ENCODE results near the gene CHRNG. TPM values are rescaled to one million over a fixed set of nuclear protein-coding genes. Genes with fewer than 3 reads are reported as not detected.
"Not testable (repeated sequence)": the region's sequence is repeated elsewhere in the genome, so short reads cannot be mapped to it uniquely, and the experiment has no call there.

The CHRNG gene
- total RNA-seq, 1 experiment from 2014 or later: 5.5 TPM

- no peak for DNase-seq (ENCODE audit: low read depth)
Measured at GRCh38 chr2:232543928-232544631, 4.6 kb downstream of the CHRNG start.

GRCh38 chr2:232544674-232545073 is 5.2 kb downstream of the CHRNG start:
- no peak for DNase-seq (ENCODE audit: low read depth)

- DNase-seq (ENCODE audit: low read depth): peak; percentile 26
Measured at GRCh38 chr2:232545511-232546375, 6.3 kb downstream of the CHRNG start.

GRCh38 chr2:232547991-232548390 is 8.5 kb downstream of the CHRNG start:
- DNase-seq (ENCODE audit: low read depth): no peak

- DNase-seq (ENCODE audit: low read depth): peak; percentile 15
Measured at GRCh38 chr2:232549655-232550353, 10.3 kb downstream of the CHRNG start.

GRCh38 chr2:232550354-232551249 is 11.1 kb downstream of the CHRNG start, which contains the start of the genes EIF4E2 and TIGD1:
TSS of gene EIF4E2 (plus strand) at chr2:232550689. CDS start at chr2:232550725, 36 bp downstream.
TSS of gene TIGD1 (minus strand) at chr2:232550557. CDS start at chr2:232549882, 675 bp downstream.
- peak; percentile 93 for DNase-seq (ENCODE audit: low read depth)

GRCh38 chr2:232551250-232551638 is 11.8 kb downstream of the CHRNG start:
- DNase-seq (ENCODE audit: low read depth): no peak

GRCh38 chr2:232551776-232552175 is 12.3 kb downstream of the CHRNG start:
- DNase-seq (ENCODE audit: low read depth): no peak

- no peak for DNase-seq (ENCODE audit: low read depth)
Measured at GRCh38 chr2:232556426-232556825, 16.9 kb downstream of the CHRNG start.

- no peak for DNase-seq (ENCODE audit: low read depth)
Measured at GRCh38 chr2:232562515-232563151, 23.1 kb downstream of the CHRNG start.

GRCh38 chr2:232563580-232563979 is 24.1 kb downstream of the CHRNG start:
- DNase-seq (ENCODE audit: low read depth): no peak

- DNase-seq (ENCODE audit: low read depth): peak; percentile 35
Measured at GRCh38 chr2:232567721-232568120, 28.2 kb downstream of the CHRNG start.

- peak; percentile 95 for DNase-seq (ENCODE audit: low read depth)
Measured at GRCh38 chr2:232568161-232568560, 28.7 kb downstream of the CHRNG start.

- no peak for DNase-seq (ENCODE audit: low read depth)
Measured at GRCh38 chr2:232569541-232569940, 30.0 kb downstream of the CHRNG start.

- DNase-seq (ENCODE audit: low read depth): not testable (repeated sequence)
Measured at GRCh38 chr2:232570481-232570880, 31.0 kb downstream of the CHRNG start.

GRCh38 chr2:232571026-232571474 is 31.6 kb downstream of the CHRNG start:
- DNase-seq (ENCODE audit: low read depth): no peak

GRCh38 chr2:232573042-232573441 is 33.5 kb downstream of the CHRNG start:
- no peak for DNase-seq (ENCODE audit: low read depth)

GRCh38 chr2:232573771-232574435 is 34.4 kb downstream of the CHRNG start:
- no peak for DNase-seq (ENCODE audit: low read depth)

GRCh38 chr2:232574674-232575403 is 35.3 kb downstream of the CHRNG start:
- DNase-seq (ENCODE audit: low read depth): peak; percentile 88

Data from LHCN-M2 (cell line).